Effector memory CD8-positive, alpha-beta T cell (primary cell): ENCODE results near the gene LRRN1.
"Not testable (repeated sequence)": the region's sequence is repeated elsewhere in the genome, so short reads cannot be mapped to it uniquely, and the experiment has no call there.

Experiments
- ATAC-seq: fragments of 150-1000 bp; cut with Tn5 transposase; replicated peaks from 2 replicates; pipeline ENCODE4 v1.10.0; 2021; ENCODE audit warnings: mild to moderate bottlenecking, moderate library complexity
- DNase-seq, 3 experiments: peaks; one replicate each; pipeline ENCODE4 v3.0.0; 2021
- H3K27ac Mint-ChIP-seq, 2 donors: one replicate each; pipeline ENCODE4 v1.8.0; 2022; ENCODE audit warnings: mild to moderate bottlenecking in 2 of 2, mixed read lengths in 2 of 2, moderate library complexity in 2 of 2
- H3K27me3 Mint-ChIP-seq, 2 donors: one replicate each; pipeline ENCODE4 v1.8.0; 2022; ENCODE audit warnings: mixed read lengths in 2 of 2
- H3K36me3 Mint-ChIP-seq: one replicate; pipeline ENCODE4 v1.8.0; 2022; ENCODE audit warnings: mild to moderate bottlenecking, moderate library complexity, mixed read lengths; ENCODE audit not compliant: insufficient read depth
- H3K4me1 Mint-ChIP-seq, 2 donors: one replicate each; pipeline ENCODE4 v1.8.0; 2022; ENCODE audit warnings: low read depth in 2 of 2, mixed read lengths in 2 of 2
- H3K4me3 Mint-ChIP-seq, 2 donors: one replicate each; pipeline ENCODE4 v1.8.0; 2022; ENCODE audit warnings: mild to moderate bottlenecking in 2 of 2, mixed read lengths in 2 of 2, moderate library complexity in 2 of 2
- H3K9me3 Mint-ChIP-seq, 2 donors: one replicate each; pipeline ENCODE4 v1.8.0; 2022; ENCODE audit warnings: mixed read lengths in 2 of 2

Gene LRRN1

DNA sequence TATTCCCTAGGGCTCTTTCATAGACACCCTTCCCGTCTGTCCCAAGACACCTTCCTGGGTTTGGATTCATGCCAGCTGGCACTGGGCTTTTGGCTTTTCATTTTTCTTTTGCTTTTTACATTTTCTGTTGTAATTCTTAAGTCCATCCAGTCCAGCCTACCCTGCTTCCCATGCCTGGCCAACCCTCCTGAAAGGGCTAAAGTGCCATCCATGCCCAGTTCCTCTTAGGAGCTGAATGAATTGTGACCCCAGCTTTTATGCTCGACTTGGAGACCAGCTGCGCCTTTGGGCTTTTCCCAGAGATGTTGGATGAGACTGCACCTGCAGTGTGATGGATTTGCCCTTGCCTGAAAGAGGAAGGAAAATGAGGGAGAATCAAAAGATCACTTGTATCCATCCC lies 25.8 kb downstream of the LRRN1 start:
- Mint-ChIP-seq H3K27ac (no peak overlapping the region), H3K4me3 (no peak overlapping the region), H3K4me1 (no peaks in the 10 kb centered on the region), H3K36me3 (no peaks in the 10 kb centered on the region), H3K27me3 (no peaks in the 10 kb centered on the region), H3K9me3 (peaks cover 2 to 8% of the 10 kb centered on the region in 2 donors)
- ATAC-seq = no peak
- DNase-seq = no peak

DNA sequence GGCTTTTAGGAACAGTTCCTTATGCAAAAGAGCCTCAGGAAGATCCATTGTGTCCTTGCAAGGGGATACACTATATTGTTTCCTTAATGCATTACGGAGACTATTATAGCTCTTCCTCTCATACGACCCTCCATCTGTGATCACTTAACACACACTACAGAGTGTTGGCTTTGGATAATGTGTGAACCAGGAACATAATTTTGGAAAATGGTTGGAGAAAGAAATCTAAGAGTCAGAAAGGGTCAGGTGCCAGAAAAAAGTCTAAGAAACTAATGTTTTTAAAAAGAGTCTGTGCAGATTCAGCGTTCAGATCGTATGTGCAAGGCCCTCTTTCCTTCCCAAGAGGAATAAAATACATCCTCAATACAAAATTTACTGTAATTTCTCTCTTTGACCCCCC lies 27.3 kb downstream of the LRRN1 start:
- H3K27me3 Mint-ChIP-seq = no peaks in the 10 kb centered on the region
- H3K36me3 Mint-ChIP-seq = no peaks in the 10 kb centered on the region
- DNase-seq (no peak), ATAC-seq (no peak)
- peaks cover 8 to 10% of the 10 kb centered on the region in 2 donors for H3K9me3 Mint-ChIP-seq
- H3K4me3 Mint-ChIP-seq = no peak overlapping the region
- no peaks in the 10 kb centered on the region for H3K4me1 Mint-ChIP-seq
- no peak overlapping the region for H3K27ac Mint-ChIP-seq

DNA sequence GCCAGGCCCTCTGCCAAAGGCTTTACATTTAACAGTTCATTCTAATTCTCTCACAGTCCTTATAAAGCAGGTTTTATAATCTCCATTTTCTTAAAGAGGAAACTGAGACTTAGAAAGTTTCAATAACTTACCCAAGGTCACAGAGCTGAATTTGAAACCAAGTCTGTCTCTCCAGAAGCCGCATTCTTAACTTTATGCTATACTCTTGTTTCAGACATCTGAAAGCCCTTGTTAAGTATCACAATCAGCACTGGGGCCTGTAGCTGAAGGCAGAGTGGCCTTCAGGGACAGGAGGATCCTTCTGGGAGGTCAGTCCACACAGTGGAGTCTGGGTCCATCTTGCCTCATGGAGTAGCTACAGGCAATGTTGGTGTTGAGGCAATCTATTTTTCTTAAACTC lies 27.9 kb downstream of the LRRN1 start:
- Mint-ChIP-seq H3K9me3 (peaks cover 8 to 10% of the 10 kb centered on the region in 2 donors), H3K27me3 (no peaks in the 10 kb centered on the region), H3K27ac (no peak overlapping the region), H3K4me1 (no peaks in the 10 kb centered on the region), H3K36me3 (no peaks in the 10 kb centered on the region), H3K4me3 (no peak overlapping the region)
- ATAC-seq (no peak), DNase-seq (no peak)

DNA sequence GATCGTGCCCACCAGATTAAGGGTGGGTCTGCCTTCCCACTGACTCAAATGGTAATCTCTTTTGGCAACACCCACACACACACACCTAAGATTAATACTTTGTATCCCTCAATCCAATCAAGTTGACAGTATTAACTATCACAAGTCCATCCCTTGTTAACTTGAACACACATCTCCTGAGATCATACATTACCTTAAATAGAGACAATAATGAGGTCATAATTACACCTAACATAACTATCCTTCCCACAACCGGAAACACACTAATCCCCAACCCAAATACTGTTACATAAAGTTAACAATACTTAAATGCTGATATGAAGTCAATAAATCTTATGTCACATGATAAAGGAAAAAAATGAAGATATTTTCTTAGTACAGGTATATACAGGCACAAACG lies 29.2 kb downstream of the LRRN1 start:
- H3K36me3 Mint-ChIP-seq, H3K4me3 Mint-ChIP-seq, ATAC-seq, H3K27ac Mint-ChIP-seq, DNase-seq, H3K27me3 Mint-ChIP-seq, H3K4me1 Mint-ChIP-seq: not testable (repeated sequence)
- peaks cover 12 to 15% of the 10 kb centered on the region in 2 donors for H3K9me3 Mint-ChIP-seq

DNA sequence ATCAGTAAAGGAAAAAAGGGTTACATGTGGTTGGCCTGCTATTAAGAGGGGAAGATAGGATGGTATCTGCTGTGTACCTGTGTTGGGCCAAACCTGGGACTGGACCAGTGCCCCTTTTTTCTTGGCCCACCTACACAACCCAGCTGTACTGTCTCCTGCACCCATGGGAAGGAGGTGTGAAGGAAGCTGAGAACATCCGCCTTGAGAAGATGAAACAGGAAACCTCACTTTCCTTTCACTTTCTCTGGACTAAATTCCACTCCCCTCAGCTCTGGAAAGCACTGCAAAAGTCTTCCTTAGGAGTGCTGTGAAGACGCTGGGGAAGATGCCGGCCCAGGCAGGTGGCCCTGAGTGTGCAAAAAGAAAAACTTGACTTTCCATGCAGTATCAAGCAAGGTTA lies 37.6 kb downstream of the LRRN1 start:
- no peak overlapping the region for H3K4me3 Mint-ChIP-seq
- peaks cover 0 to 2% of the 10 kb centered on the region in 2 donors for H3K4me1 Mint-ChIP-seq
- peaks cover 5 to 9% of the 10 kb centered on the region in 2 donors for H3K9me3 Mint-ChIP-seq
- H3K27me3 Mint-ChIP-seq = no peaks in the 10 kb centered on the region
- ATAC-seq (no peak), DNase-seq (no peak)
- no peak overlapping the region for H3K27ac Mint-ChIP-seq
- no peaks in the 10 kb centered on the region for H3K36me3 Mint-ChIP-seq

DNA sequence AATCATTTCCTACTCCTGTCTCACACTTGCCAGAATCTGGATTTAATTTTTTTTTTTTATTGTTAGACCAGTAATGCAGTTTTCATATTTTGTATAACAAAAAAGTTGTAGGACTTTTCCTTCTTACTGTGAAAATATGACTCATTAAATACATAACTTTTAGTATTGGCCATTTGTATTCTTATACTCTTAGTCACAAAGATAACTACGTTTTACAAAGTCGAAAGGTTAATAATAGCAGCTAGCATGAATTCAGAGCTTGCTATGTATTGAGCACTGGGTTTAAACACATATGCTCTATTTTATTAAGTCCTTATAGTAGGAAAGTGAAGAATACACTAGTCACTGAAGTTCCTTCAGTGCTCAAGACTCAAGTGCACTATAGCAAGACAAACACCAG lies 43.1 kb downstream of the LRRN1 start:
- H3K4me1 Mint-ChIP-seq = no peaks in the 10 kb centered on the region
- ATAC-seq (no peak), DNase-seq (no peak)
- no peak overlapping the region for H3K27ac Mint-ChIP-seq
- peaks cover 0 to 6% of the 10 kb centered on the region in 2 donors for H3K9me3 Mint-ChIP-seq
- no peaks in the 10 kb centered on the region for H3K36me3 Mint-ChIP-seq
- H3K27me3 Mint-ChIP-seq = no peaks in the 10 kb centered on the region
- H3K4me3 Mint-ChIP-seq = no peak overlapping the region

DNA sequence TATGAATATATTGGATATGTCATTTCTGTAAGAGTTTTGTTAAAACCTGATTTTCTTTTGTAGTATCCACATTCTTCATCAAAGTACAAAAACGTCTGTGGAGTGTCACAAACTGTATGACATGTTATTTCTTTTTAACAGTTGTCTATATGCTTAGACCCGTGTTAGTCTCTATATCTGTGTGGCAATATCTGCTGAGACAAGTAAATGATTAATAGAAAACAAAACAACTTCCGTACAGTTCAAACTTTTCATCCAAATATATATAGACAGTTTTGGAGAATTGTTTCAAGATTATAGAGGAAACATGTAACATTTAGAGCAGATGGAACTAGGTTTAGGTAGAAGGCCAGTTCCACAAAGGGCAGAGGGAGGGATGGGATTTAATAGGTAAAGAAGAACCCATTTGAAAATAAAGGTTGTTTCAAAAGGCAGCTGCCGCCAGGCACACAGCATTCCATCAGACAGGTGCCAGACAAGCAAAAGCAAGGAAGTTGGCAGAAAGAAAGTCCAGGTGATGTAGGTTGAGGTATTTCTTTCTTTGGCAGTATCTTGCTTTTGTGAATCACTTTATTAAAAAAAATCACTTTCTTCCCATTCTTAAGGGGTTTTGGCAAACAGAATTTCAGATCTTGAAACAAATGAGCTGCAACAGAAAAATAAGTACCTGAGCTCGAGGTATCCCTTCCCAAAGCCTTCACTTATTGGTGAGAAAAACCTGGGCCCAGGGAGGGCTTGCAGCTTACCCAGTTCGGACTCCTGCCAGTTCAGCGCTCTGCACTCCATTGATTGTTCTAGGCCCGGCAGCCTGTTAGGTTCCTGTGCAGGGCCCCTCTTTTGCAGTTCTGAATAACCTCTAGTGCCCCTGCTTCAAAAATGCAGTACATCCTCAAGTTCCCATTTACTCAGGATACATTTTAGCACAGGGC lies 49.0 kb downstream of the LRRN1 start:
- no peaks in the 10 kb centered on the region for H3K36me3 Mint-ChIP-seq
- no peak overlapping the region for H3K4me3 Mint-ChIP-seq
- ATAC-seq = no peak
- H3K27ac Mint-ChIP-seq = no peak overlapping the region
- peaks cover 0 to 4% of the 10 kb centered on the region in 2 donors for H3K9me3 Mint-ChIP-seq
- DNase-seq = no peak
- H3K4me1 Mint-ChIP-seq = no peaks in the 10 kb centered on the region
- H3K27me3 Mint-ChIP-seq = no peaks in the 10 kb centered on the region

DNA sequence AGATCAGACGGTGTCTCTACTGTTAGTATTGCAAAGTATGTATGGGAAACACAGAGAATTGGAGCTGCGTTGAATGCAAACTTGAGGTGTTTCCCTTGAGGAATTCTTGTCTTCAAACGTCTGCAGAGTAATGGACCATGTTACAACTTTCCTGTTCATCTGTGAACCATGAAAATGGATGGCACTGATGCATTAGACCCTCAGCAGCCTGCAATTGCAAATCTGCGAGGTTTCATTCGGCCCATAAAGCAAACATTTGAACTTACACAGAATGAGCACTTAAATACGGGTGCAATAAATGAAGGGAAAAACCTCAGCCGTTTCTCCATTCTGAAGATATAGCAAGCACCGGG lies 49.7 kb downstream of the LRRN1 start:
- H3K4me1 Mint-ChIP-seq = no peaks in the 10 kb centered on the region
- H3K27me3 Mint-ChIP-seq = no peaks in the 10 kb centered on the region
- H3K9me3 Mint-ChIP-seq = peaks cover 0 to 5% of the 10 kb centered on the region in 2 donors
- no peak overlapping the region for H3K4me3 Mint-ChIP-seq
- ATAC-seq (no peak), DNase-seq (no peak)
- no peak overlapping the region for H3K27ac Mint-ChIP-seq
- no peaks in the 10 kb centered on the region for H3K36me3 Mint-ChIP-seq

DNA sequence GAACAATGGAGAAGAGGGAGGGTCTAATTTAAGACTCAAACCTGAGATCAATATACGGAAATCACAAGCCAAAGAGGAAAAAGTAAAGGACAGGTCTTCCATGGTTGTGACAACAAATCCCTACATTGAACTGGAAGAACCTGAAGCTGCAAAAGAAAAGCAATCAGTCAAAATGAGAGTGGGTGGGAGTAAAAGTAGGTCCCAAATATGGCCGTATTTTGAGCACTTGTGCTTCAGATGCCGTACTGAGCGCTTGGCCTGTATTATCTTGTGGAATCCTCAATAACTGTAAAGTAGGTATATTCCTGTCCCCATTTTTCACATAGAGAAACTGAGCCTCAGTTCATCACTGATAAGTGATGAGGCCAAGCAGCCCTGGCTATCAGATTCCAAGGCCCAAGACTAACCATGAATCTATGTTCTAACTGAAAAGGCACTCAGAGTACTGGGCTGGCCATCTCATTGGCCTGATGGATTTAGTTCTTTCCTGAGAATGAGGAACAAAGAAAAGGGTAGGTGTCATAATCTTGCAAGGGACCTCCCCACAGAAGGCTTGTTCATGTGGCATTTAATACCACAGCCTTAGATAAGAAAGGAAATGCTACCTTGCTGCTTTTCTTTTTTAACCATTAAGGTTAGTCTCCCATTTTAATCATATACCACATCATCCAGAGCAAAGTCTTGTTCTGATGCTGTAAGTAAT lies 52.5 kb downstream of the LRRN1 start:
- no peaks in the 10 kb centered on the region for H3K36me3 Mint-ChIP-seq
- no peak overlapping the region for H3K27ac Mint-ChIP-seq
- DNase-seq (no peak), ATAC-seq (no peak)
- peaks cover 0 to 9% of the 10 kb centered on the region in 2 donors for H3K9me3 Mint-ChIP-seq
- no peak overlapping the region for H3K4me3 Mint-ChIP-seq
- H3K4me1 Mint-ChIP-seq = no peaks in the 10 kb centered on the region
- H3K27me3 Mint-ChIP-seq = no peaks in the 10 kb centered on the region

DNA sequence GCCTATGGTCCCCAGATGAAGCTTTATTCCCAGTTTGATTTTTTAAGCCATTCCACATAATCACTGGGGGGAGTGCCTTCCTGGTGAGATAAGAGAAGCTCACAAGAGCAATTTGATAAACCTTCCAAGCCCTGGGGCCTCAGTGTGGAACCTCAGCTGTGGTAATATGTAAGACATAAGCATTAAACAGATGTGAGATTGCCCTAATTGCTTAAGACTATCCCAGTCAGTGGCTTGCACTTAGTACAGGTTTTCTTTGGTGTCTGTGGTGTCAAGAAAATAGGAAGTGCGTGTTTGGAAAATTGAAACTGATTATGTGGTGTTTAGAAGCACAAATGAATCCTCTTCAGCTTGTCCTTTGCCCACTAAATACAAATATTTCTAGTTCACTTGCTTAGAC lies 54.3 kb downstream of the LRRN1 start:
- peaks cover 0 to 9% of the 10 kb centered on the region in 2 donors for H3K9me3 Mint-ChIP-seq
- H3K27ac Mint-ChIP-seq = no peak overlapping the region
- no peaks in the 10 kb centered on the region for H3K4me1 Mint-ChIP-seq
- no peak for ATAC-seq
- no peak for DNase-seq
- H3K4me3 Mint-ChIP-seq = no peak overlapping the region
- no peaks in the 10 kb centered on the region for H3K36me3 Mint-ChIP-seq
- H3K27me3 Mint-ChIP-seq = no peaks in the 10 kb centered on the region

DNA sequence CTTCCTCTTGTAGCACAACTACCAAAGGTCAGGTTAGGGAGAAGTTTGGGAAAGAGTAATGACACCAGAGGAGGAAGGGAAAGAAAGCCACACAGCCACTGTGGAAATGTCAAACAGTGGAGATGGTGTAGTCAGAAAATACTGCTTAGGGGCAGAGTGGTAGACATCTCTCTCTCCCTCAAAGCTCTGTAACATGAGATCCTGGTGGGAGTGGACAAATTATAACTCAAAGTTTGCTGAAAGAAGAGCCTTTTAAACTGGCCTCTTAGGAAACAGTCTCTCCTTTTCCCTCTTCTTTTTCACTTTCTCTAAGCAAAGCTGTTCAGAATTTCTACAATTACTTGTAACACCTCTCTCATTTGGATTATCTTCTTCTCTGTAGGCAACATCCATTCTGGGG lies 55.8 kb downstream of the LRRN1 start:
- peaks cover 0 to 9% of the 10 kb centered on the region in 2 donors for H3K9me3 Mint-ChIP-seq
- ATAC-seq (no peak), DNase-seq (no peak)
- no peaks in the 10 kb centered on the region for H3K4me1 Mint-ChIP-seq
- no peak overlapping the region for H3K4me3 Mint-ChIP-seq
- no peak overlapping the region for H3K27ac Mint-ChIP-seq
- no peaks in the 10 kb centered on the region for H3K27me3 Mint-ChIP-seq
- H3K36me3 Mint-ChIP-seq = no peaks in the 10 kb centered on the region

DNA sequence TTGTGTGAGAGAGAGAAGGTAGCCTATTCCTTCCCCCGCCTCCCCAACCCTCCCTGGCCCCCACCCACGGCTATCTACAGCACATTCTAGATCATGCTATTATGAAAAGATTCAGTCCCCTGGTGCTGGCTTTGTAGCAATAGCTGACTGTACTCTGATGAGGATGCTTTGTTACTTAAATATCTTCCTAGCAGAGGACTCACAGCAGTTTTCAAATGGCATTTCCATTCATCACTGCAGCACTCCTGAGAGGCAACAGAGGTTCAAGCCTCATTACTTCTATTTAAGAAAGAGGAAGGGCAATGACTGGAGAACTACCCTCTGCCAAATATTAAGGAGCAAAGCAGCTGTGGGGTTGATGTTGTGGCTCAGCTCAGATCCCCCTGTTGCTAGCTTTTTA lies 61.0 kb downstream of the LRRN1 start:
- Mint-ChIP-seq H3K9me3 (peaks cover 0 to 11% of the 10 kb centered on the region in 2 donors), H3K36me3 (no peaks in the 10 kb centered on the region), H3K4me1 (no peaks in the 10 kb centered on the region), H3K27ac (no peak overlapping the region), H3K4me3 (no peak overlapping the region), H3K27me3 (no peaks in the 10 kb centered on the region)
- DNase-seq = no peak
- no peak for ATAC-seq

DNA sequence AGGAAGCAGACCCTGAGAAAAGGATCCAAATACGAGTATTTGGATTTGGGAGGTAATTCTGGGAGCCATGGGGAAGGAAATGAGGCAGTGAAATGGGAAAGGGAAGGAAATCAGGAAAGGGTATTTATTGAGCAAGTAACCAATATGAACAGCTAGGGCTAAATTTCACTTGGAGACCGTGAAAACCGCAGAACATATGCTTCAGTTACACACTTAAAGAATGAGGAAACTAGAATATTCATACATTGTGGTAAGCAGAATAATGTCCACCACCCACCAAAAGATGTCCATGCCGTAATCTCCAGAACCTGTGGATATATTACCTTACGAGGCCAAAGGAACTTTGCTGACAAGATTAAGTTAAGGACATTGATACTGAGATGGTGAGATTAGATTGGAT lies 63.3 kb downstream of the LRRN1 start:
- no peaks in the 10 kb centered on the region for H3K36me3 Mint-ChIP-seq
- no peaks in the 10 kb centered on the region for H3K4me1 Mint-ChIP-seq
- H3K9me3 Mint-ChIP-seq = peaks cover 0 to 8% of the 10 kb centered on the region in 2 donors
- no peak overlapping the region for H3K27ac Mint-ChIP-seq
- DNase-seq (no peak), ATAC-seq (no peak)
- H3K27me3 Mint-ChIP-seq = no peaks in the 10 kb centered on the region
- no peak overlapping the region for H3K4me3 Mint-ChIP-seq

DNA sequence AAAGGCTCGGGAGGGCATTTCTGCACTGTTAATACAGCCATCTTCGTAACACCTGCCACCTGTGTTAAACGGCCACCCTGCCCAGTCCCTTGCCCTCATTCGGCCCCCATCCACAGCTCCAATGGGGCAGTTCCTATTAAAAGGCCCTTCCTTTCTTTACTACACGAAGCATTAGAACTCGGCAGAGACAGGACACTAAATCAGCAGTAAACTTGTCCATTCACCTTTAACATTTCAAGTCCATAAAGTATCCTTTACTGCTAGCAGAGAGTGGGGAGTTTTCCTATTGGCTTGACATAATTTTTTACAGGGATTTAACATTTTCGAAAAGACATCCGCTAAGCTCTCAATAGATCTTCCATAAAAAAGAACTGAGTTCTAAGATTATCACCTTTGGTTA lies 76.3 kb downstream of the LRRN1 start:
- ATAC-seq = no peak
- Mint-ChIP-seq H3K27ac (no peak overlapping the region), H3K9me3 (peaks cover 0 to 5% of the 10 kb centered on the region in 2 donors)

More for the DNA sequence above, 76.3 kb downstream of the LRRN1 start:
- Mint-ChIP-seq H3K27me3 (no peaks in the 10 kb centered on the region), H3K4me3 (no peak overlapping the region), H3K4me1 (no peaks in the 10 kb centered on the region), H3K36me3 (no peaks in the 10 kb centered on the region)
- no peak for DNase-seq
